HG02938 (cell line): ENCODE results near the gene NDUFA11.

ENCODE experiments used
- ATAC-seq: cut with Tn5 transposase; IDR thresholded peaks from one replicate; pipeline ENCODE4 v1.9.1; 2021; ENCODE audit warnings: mild to moderate bottlenecking, moderate library complexity; ENCODE audit not compliant: unreplicated experiment

The NDUFA11 gene

GRCh38 chr19:5932609-5933262, 29.1 kb upstream of the NDUFA11 start:
- no peak for ATAC-seq

DNA sequence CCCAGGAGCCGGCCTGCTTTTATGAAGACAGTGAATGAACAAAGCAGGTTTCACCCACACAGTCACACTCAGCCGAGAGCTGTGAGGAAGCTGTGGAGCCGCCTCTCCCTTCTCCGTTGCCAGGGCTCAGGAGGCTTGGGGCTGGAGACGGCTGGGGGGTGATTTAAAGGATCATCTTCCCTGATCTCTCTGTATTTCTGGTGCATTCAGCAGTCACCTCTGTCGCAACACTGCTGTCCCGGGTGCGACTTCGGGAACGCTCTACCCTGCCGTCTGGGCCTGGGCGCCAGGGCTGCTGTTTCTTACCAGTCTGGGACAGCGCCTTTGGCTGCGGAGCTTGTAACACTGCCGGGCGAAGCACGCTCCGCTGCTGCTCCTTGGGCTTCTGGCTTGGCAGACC, 28.6 kb upstream of the NDUFA11 start:
- no peak for ATAC-seq

DNA sequence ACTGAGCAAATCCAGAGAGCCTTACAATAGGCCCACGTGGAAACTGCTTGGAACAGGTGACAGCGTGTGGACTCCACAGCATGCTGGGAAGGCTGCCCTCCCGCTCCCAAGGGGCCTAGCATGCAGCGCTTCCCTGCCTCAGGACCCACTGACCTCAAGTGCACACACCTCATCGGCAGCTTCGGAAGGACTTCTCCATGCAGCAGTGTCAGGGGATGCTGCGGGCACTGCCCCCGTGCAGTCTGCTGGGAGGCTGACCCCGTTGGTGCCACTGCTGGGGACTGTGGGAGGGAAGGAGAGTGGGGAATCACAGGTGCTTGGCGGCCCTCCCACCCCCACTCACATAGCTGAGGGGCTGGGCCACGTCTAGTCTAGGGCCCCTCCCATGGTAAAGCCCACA, 27.7 kb upstream of the NDUFA11 start:
- ATAC-seq: no peak

- ATAC-seq: no peak
Observed at GRCh38 chr19:5929625-5930024, 26.0 kb upstream of the NDUFA11 start.

- ATAC-seq: no peak
Observed at GRCh38 chr19:5929179-5929578, 25.6 kb upstream of the NDUFA11 start.

DNA sequence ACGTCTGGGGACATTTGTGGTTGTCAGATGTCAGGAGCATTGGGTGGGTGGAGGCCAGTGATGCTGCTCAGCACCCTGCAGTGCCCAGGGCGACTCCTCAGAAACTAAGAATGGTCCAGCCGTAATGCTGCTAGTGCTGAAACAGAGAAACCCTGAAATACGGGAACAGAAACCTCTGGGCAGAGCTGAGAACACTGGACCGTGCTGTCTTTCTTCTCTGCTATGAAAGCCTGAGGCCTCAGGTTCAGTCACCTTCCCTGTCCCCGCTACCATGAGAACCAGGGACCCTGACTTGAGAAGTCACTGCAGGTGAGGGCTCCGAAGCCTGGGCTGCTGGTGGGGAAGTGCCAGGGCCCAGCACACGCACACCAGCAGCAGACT, 23.8 kb upstream of the NDUFA11 start:
- no peak for ATAC-seq

DNA sequence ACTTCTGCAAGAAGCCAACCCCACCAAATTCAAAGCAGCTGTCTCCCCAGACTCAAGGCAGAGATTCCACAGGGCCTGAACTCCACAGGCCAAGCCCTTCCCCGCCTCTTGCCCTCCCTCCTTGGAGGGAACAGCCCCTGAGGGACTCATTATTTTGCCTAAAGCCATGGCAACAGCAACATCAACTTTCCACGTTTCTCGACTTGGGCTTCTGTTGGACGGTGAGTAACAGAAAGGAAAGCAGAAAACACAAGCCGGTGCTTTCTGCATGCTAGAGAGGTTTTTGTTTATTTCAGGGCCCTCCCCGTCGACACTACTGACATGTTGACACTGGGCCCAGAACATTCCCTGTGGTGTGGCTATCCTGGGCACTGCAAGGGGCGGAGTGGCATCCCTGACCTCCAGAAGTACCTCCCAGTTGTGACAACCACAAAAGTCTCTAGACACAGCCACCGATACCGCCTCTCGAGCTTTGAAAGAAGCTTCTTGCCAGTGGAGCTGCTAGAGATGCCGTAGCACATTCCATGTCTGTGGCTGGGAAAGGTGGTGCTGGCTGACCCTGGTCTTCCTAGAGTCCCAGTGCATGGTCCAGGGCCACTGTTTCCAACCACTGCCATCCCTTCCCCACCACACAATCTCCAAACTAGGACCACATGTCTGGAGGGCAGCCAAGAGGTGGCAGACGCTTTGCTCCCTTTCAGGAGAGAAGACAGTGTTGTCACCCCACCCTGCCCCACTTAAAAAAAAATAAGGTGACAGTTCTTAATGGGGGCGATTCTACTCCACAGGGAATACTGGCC, 23.3 kb upstream of the NDUFA11 start:
- ATAC-seq: no peak

GRCh38 chr19:5925830-5926427, 22.3 kb upstream of the NDUFA11 start:
- no peak for ATAC-seq

- no peak for ATAC-seq
Observed at GRCh38 chr19:5923356-5923755, 19.8 kb upstream of the NDUFA11 start.

- no peak for ATAC-seq
Observed at GRCh38 chr19:5922161-5922545, 18.6 kb upstream of the NDUFA11 start.

GRCh38 chr19:5921516-5922160, 18.0 kb upstream of the NDUFA11 start:
- ATAC-seq: no peak

DNA sequence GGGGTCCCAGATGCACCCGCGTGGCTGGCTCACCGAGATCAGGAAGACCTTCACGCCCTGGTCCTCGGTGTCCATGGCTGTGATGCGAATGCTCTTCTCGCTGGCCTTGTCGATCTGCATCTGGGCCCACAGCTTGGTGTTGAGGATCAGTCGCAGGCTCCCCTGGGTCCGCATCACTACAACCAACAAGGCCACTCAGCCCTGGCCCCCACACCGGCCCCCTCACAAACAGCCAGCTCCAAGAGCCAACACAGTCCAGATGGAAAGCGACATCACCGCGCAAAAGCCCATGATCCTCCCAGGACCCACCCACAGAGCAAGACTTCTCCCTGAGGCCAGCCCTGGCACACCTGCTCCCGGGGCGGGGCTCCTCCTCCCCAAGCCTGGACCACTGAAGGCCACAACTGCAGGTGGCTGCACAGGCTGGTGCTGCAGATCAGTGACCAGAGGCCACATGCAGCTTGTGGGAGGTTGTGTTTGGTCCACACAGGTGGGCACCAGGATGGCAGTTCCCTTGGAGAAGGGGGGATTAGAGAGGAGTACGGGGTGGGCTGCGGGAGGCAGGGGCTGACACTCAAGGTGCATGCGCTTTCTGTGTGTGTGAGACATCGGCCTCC, 15.0 kb upstream of the NDUFA11 start:
- ATAC-seq: no peak

GRCh38 chr19:5917431-5918107, 14.0 kb upstream of the NDUFA11 start:
- ATAC-seq: no peak

DNA sequence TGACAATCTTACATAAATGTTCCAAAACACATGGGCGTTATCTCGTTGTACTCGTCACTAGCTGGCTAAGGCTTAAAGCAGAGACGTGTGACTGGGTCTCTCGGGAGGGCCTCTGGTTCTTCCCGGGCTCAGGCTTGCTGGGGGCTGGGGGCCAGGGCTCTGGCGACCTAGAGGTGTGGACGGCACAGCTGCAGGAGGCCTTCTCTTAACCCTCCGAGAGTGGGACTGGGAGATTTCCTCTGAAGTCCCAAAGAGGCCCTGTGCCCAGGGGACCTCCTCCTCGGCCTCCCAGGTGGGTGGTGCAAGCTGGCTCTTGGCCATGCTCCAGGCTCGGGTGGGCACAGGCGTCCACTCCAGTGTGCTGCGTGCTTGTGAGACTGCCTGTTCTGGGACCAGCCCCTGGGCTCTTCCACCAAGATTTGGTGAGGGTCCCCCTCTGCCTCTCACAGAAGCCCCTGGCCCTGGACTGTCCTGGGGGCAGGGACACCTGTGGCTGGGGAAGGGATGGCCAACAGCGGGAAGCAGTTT, 12.7 kb upstream of the NDUFA11 start:
- no peak for ATAC-seq

DNA sequence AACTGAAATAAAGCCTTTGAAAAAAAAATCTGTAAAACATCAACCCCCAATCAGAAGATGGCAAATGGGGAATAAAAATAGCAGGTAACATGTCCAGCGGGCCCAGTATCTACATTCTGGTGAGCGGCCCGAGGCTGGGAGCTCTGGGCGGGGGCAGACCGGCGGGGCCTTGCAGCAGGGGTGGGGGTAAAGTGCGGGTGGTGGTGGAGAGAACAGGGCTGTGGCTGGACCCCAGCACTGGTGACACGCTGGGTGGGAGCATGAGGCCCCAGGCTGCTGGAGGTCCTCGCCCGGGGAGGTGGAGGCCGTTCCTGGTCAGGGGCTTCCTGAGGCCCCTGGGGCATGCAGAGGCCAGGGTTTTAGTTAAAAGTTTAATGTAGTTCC, 12.2 kb upstream of the NDUFA11 start:
- ATAC-seq: no peak

GRCh38 chr19:5914946-5915781, 11.6 kb upstream of the NDUFA11 start:
- no peak for ATAC-seq

- no peak for ATAC-seq
Observed at GRCh38 chr19:5914358-5914774, 10.8 kb upstream of the NDUFA11 start.

GRCh38 chr19:5913739-5914357, 10.3 kb upstream of the NDUFA11 start, which contains the start of gene CAPS:
Gene CAPS, plus strand, starts transcription at chr19:5914254. Its CDS starts 153 bp downstream, at chr19:5914407.
- no peak for ATAC-seq

GRCh38 chr19:5911366-5911765, 7.8 kb upstream of the NDUFA11 start:
- ATAC-seq: no peak
